H1 (cell line): Measurements from ENCODE around the gene CENPP.

ENCODE experiments used
- CTCF ChIP-seq, 3 experiments: IDR thresholded peaks; 1 replicate in 2 of 3; 2 replicates in 1 of 3; pipeline versions ENCODE4 v1.5.1 to v1.6.1; 2011; ENCODE audit warnings: low read length in 3 of 3, mild to moderate bottlenecking in 3 of 3, inconsistent platforms in 2 of 3, low read depth in 1 of 3, moderate library complexity in 1 of 3; ENCODE audit not compliant: insufficient read depth in 1 of 3; ENCODE audit errors: control extremely low read depth in 1 of 3
- EP300 ChIP-seq, 2 experiments: IDR thresholded peaks; 1 replicate in 1 of 2; 2 replicates in 1 of 2; pipeline ENCODE4 v1.6.1; 2011 to 2012; ENCODE audit warnings: low read depth in 2 of 2, low read length in 2 of 2, mild to moderate bottlenecking in 2 of 2, borderline replicate concordance in 1 of 2, inconsistent platforms in 1 of 2, moderate library complexity in 1 of 2
- EZH2 ChIP-seq: fragments of 200-600 bp; sonication (generic); IDR thresholded peaks from 2 replicates; pipeline ENCODE4 v1.7.1; 2012; ENCODE audit warnings: low read depth, mild to moderate bottlenecking, moderate library complexity, low read length, inconsistent platforms; ENCODE audit not compliant: severe bottlenecking
- GTF2F1 ChIP-seq: IDR thresholded peaks from 2 replicates; pipeline ENCODE4 v1.6.1; 2012; ENCODE audit warnings: low read depth, low read length, improper control_type of control experiment, borderline replicate concordance
- KDM1A ChIP-seq: fragments of 200-600, 300-600 bp; sonication (generic); IDR thresholded peaks from 2 replicates; pipeline ENCODE4 v1.7.1; 2016; ENCODE audit warnings: mild to moderate bottlenecking, low read length, borderline replicate concordance
- MAFK ChIP-seq: IDR thresholded peaks from 2 replicates; pipeline ENCODE4 v1.6.1; 2012; ENCODE audit warnings: low read depth, mild to moderate bottlenecking, improper control_type of control experiment, low read length
- POLR2A ChIP-seq, 2 experiments: IDR thresholded peaks; 1 replicate in 1 of 2; 2 replicates in 1 of 2; pipeline ENCODE4 v1.6.1; 2011; ENCODE audit warnings: low read depth in 2 of 2, low read length in 2 of 2, mild to moderate bottlenecking in 2 of 2; ENCODE audit errors: control extremely low read depth in 1 of 2
- RAD21 ChIP-seq, 2 experiments: IDR thresholded peaks in 1 of 2; conservative IDR thresholded peaks in 1 of 2; 2 replicates each; pipeline ENCODE4 v1.6.1; 2011; ENCODE audit warnings: low read depth in 2 of 2, low read length in 2 of 2, improper control_type of control experiment in 1 of 2, inconsistent platforms in 1 of 2, mild to moderate bottlenecking in 1 of 2, moderate library complexity in 1 of 2
- RBBP5 ChIP-seq: IDR thresholded peaks from 2 replicates; pipeline ENCODE4 v1.7.1; 2012; ENCODE audit warnings: low read depth, mild to moderate bottlenecking, inconsistent platforms, low read length, moderate library complexity, borderline replicate concordance
- SP1 ChIP-seq: IDR thresholded peaks from 2 replicates; pipeline ENCODE4 v1.6.1; 2011; ENCODE audit warnings: low read depth, low read length
- TEAD4 ChIP-seq: IDR thresholded peaks from 2 replicates; pipeline ENCODE4 v1.6.1; 2012; ENCODE audit warnings: low read depth, low read length, inconsistent platforms, mixed read lengths

DNA sequence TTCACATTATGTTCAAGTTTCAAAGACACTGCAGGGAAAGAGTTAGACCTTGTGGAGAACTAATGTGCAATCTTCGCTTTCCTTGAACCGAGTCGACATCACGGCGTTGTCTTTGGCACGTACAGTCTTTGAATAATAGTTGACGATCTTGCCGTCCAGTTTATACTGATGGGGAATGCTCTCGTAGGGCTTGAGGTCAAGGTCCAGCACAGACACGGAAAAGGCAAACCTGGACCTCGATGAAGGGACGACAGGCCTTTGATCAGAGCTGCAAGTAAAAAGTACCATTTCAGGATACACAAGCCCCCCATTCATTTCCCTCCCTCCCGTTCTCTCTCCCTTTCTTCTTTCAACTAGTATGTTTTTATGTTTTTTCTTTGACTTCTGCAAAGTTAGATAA lies 290.0 kb downstream of the CENPP start:
- TF ChIP-seq EZH2 (no peak), RBBP5 (no peak), TEAD4 (no peak), MAFK (no peak), EP300 (IDR thresholded peaks at IDR 0.05; ENCODE audit: borderline replicate concordance in 1 of 2, low read depth in 2 of 2, low read length in 2 of 2) (no peak), CTCF (IDR thresholded peaks at IDR 0.05; ENCODE audit: control extremely low read depth in 1 of 3, insufficient read depth in 1 of 3, low read depth in 1 of 3, low read length in 3 of 3) (no peak), GTF2F1 (no peak), KDM1A (no peak), RAD21 (IDR thresholded peaks at IDR 0.05 in 1 of 2, conservative IDR thresholded peaks at IDR 0.05 in 1 of 2; ENCODE audit: low read depth in 2 of 2, low read length in 2 of 2) (no peak), SP1 (no peak), POLR2A (IDR thresholded peaks at IDR 0.05; ENCODE audit: control extremely low read depth in 1 of 2, low read depth in 2 of 2, low read length in 2 of 2) (no peak)
